Parathyroid adenoma (tissue), 2 donors: ENCODE data around the gene PROZ.

Source experiments
- H2AFZ ChIP-seq: fragments of 300-600 bp; sonication (generic); one replicate; pipeline ENCODE4 v1.7.0; 2017; ENCODE audit warnings: antibody characterized with exemption, mild to moderate bottlenecking
- H3K27ac ChIP-seq: fragments of 300-600 bp; sonication (generic); one replicate; pipeline ENCODE4 v1.7.0; 2017
- H3K27me3 ChIP-seq: fragments of 300-600 bp; sonication (generic); one replicate; pipeline ENCODE4 v1.7.0; 2017; ENCODE audit warnings: low read length; ENCODE audit not compliant: control insufficient read depth, insufficient read depth
- H3K36me3 ChIP-seq: fragments of 300-600 bp; sonication (generic); one replicate; pipeline ENCODE4 v1.7.0; 2017; ENCODE audit warnings: low read length; ENCODE audit not compliant: control insufficient read depth, insufficient read depth
- H3K4me1 ChIP-seq: fragments of 300-600 bp; sonication (generic); one replicate; pipeline ENCODE4 v1.7.0; 2017; ENCODE audit warnings: control low read depth
- H3K4me2 ChIP-seq: fragments of 300-600 bp; sonication (generic); one replicate; pipeline ENCODE4 v1.7.0; 2017; ENCODE audit warnings: low read length
- H3K4me3 ChIP-seq: fragments of 300-600 bp; sonication (generic); one replicate; pipeline ENCODE4 v1.7.0; 2017; ENCODE audit warnings: low read depth, low read length
- H3K79me2 ChIP-seq: fragments of 300-600 bp; sonication (generic); one replicate; pipeline ENCODE4 v1.7.0; 2017; ENCODE audit warnings: control low read depth
- H3K9ac ChIP-seq: fragments of 300-600 bp; sonication (generic); one replicate; pipeline ENCODE4 v1.7.0; 2017; ENCODE audit warnings: mild to moderate bottlenecking
- H3K9me3 ChIP-seq: fragments of 300-600 bp; sonication (generic); one replicate; pipeline ENCODE4 v1.7.0; 2017; ENCODE audit warnings: low read length; ENCODE audit not compliant: control insufficient read depth
- TF ChIP-seq, protein P1 (sequence below): fragments of 300-600 bp; sonication (generic); IDR thresholded peaks from one replicate; pipeline ENCODE4 v1.7.0; 2017; ENCODE audit warnings: antibody characterized with exemption, mild to moderate bottlenecking
- donor health status: primary hyperparathyroidism.

PROZ gene

GRCh38 chr13:113171250-113172125 is 13.0 kb downstream of the PROZ start:
- no peaks in the 10 kb centered on the region for H3K9me3 ChIP-seq
- H3K27me3 ChIP-seq = no peaks in the 10 kb centered on the region
- TF ChIP-seq, protein P1, sequence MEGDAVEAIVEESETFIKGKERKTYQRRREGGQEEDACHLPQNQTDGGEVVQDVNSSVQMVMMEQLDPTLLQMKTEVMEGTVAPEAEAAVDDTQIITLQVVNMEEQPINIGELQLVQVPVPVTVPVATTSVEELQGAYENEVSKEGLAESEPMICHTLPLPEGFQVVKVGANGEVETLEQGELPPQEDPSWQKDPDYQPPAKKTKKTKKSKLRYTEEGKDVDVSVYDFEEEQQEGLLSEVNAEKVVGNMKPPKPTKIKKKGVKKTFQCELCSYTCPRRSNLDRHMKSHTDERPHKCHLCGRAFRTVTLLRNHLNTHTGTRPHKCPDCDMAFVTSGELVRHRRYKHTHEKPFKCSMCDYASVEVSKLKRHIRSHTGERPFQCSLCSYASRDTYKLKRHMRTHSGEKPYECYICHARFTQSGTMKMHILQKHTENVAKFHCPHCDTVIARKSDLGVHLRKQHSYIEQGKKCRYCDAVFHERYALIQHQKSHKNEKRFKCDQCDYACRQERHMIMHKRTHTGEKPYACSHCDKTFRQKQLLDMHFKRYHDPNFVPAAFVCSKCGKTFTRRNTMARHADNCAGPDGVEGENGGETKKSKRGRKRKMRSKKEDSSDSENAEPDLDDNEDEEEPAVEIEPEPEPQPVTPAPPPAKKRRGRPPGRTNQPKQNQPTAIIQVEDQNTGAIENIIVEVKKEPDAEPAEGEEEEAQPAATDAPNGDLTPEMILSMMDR = no peak
- no peaks in the 10 kb centered on the region for H3K4me1 ChIP-seq
- H3K36me3 ChIP-seq = no peaks in the 10 kb centered on the region
- no peak overlapping the region for H3K27ac ChIP-seq
- H3K79me2 ChIP-seq = no peaks in the 10 kb centered on the region
- no peak overlapping the region for H2AFZ ChIP-seq
- no peak overlapping the region for H3K4me3 ChIP-seq
- H3K4me2 ChIP-seq = no peak overlapping the region
- H3K9ac ChIP-seq = no peak overlapping the region

DNA sequence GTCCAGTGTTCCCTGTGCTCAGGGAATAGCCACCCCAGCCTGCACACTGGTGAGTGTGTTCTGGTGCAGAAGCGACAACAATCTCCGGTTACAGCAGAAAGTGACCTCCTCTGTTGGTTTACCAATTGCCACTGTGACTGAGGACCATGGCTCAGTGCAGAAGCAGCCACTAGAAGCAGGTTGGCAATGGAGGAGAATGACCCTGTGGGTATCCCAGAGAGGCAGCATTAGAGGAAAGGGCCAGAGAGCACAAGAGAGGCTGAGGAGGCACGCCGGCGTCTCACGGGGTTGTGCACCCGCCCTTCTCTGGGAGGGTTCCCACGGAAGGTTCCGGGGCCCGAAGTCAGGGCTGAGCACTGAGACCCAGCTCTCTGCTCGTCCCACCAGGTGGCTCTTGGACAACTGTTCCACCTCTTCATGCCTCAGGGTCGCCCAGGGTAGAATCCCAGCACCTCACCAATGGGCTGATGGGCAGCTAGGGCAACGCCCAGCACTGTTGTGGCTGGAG is 14.0 kb downstream of the PROZ start:
- no peaks in the 10 kb centered on the region for H3K4me1 ChIP-seq
- TF ChIP-seq, protein P1 = no peak
- no peak overlapping the region for H3K4me2 ChIP-seq
- H3K79me2 ChIP-seq = no peaks in the 10 kb centered on the region
- no peaks in the 10 kb centered on the region for H3K36me3 ChIP-seq
- no peak overlapping the region for H3K27ac ChIP-seq
- H2AFZ ChIP-seq = no peak overlapping the region
- H3K9me3 ChIP-seq = no peaks in the 10 kb centered on the region
- no peaks in the 10 kb centered on the region for H3K27me3 ChIP-seq
- H3K4me3 ChIP-seq = no peak overlapping the region
- H3K9ac ChIP-seq = no peak overlapping the region

GRCh38 chr13:113176280-113176679 is 17.8 kb downstream of the PROZ start:
- no peaks in the 10 kb centered on the region for H3K9me3 ChIP-seq
- no peak overlapping the region for H3K4me3 ChIP-seq
- no peak overlapping the region for H3K9ac ChIP-seq
- no peak overlapping the region for H3K4me2 ChIP-seq
- H3K79me2 ChIP-seq = no peaks in the 10 kb centered on the region
- no peaks in the 10 kb centered on the region for H3K4me1 ChIP-seq
- H3K27ac ChIP-seq = no peak overlapping the region
- TF ChIP-seq, protein P1 = no peak
- H3K36me3 ChIP-seq = no peaks in the 10 kb centered on the region
- H3K27me3 ChIP-seq = no peaks in the 10 kb centered on the region
- H2AFZ ChIP-seq = no peak overlapping the region

DNA sequence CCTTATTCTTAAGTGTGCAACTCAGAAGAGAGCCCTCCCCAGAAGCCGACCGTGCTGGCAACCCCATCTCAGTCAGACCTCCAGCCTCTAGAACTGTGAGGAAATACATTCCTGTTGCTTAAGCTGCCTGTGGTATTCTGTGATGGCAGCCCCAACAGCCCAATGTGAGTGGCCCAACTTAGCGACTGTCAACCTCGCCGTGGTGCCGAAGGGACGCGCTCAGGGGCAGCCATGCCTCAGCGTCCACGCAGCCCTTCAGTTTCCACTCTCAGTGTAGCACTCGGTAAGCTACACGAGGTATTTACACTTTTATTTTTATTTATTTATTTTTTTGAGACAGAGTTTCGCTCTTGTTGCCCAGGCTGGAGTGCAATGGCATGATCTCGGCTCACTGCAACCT is 18.4 kb downstream of the PROZ start:
- Histone ChIP-seq H3K4me2 (no peak overlapping the region), H3K27ac (no peak overlapping the region), H2AFZ (no peak overlapping the region), H3K79me2 (no peaks in the 10 kb centered on the region), H3K36me3 (no peaks in the 10 kb centered on the region), H3K27me3 (no peaks in the 10 kb centered on the region), H3K4me3 (no peak overlapping the region), H3K9me3 (no peaks in the 10 kb centered on the region), H3K4me1 (no peaks in the 10 kb centered on the region), H3K9ac (no peak overlapping the region)
- TF ChIP-seq, protein P1 = no peak
